ENCODE data around the gene GNA12. TPM values are rescaled to one million over a fixed set of nuclear protein-coding genes. Genes with fewer than 3 reads are reported as not detected.

Gene GNA12
- total and polyA plus RNA-seq, 10 of the 15 experiments (the other 5 are each of a cell fraction or from before 2014, with no cell fraction given) = 1.9 to 51.8 (median 12.6) TPM

DNA sequence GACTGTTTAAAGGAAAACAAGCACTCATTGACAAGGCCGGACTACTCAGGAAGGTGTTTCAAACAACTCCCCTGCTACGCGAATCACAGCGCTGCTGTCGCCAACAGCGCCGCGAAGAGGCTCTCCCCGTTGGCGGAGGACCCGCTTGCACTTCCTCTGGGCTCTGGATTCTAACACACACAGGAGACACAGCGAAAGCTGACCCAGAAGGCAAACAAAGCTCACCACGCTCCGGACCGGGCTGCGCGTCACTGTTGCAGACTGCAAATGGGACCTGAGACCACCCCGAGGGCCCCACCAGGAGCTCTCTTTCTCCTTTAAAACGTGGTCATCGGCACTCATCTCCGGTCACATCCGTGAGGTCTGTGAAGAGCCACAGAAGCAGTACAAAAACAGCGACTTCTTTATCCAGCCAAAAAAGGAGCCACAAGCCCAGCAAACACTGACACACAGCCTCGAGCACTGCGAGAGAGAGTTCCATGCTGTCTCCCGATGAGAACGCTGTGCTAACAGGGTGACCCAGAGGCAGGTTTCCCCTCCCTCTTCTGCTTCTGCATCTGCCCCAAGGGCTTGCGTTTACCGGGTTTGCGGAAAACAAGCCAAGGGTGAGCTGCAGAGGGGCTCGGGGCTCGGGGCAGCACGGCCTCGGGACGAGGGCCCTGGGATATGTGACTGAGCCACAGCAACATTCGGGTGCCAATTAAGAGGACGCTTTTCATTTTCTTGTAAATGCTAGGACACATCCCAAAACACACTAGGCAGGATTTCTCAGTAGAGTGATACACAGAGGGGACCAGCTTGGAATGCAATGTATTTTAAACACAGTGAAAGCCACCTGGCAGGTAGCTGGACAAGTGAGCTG lies 114.8 kb downstream of the GNA12 start:
- no peak for DNase-seq (ENCODE audit: low read depth, low spot score)
- BruUV-seq (replicated peaks) = no TSS peak
- no peak for TF ChIP-seq SREBF2 (IDR thresholded peaks at IDR 0.05; ENCODE audit: low read length)
- TF ChIP-seq ZZZ3 (IDR thresholded peaks at IDR 0.05; ENCODE audit: control insufficient read depth, insufficient read length, low read depth) = no peak
- TF ChIP-seq SIN3A (IDR thresholded peaks at IDR 0.05; ENCODE audit: low read depth, low read length) = no peak
- TF ChIP-seq EP300 (IDR thresholded peaks at IDR 0.05; ENCODE audit: borderline replicate concordance in 1 of 2, control insufficient read depth in 1 of 2, low read depth in 2 of 2, low read length in 2 of 2) = no peak
- TF ChIP-seq, protein P1, sequence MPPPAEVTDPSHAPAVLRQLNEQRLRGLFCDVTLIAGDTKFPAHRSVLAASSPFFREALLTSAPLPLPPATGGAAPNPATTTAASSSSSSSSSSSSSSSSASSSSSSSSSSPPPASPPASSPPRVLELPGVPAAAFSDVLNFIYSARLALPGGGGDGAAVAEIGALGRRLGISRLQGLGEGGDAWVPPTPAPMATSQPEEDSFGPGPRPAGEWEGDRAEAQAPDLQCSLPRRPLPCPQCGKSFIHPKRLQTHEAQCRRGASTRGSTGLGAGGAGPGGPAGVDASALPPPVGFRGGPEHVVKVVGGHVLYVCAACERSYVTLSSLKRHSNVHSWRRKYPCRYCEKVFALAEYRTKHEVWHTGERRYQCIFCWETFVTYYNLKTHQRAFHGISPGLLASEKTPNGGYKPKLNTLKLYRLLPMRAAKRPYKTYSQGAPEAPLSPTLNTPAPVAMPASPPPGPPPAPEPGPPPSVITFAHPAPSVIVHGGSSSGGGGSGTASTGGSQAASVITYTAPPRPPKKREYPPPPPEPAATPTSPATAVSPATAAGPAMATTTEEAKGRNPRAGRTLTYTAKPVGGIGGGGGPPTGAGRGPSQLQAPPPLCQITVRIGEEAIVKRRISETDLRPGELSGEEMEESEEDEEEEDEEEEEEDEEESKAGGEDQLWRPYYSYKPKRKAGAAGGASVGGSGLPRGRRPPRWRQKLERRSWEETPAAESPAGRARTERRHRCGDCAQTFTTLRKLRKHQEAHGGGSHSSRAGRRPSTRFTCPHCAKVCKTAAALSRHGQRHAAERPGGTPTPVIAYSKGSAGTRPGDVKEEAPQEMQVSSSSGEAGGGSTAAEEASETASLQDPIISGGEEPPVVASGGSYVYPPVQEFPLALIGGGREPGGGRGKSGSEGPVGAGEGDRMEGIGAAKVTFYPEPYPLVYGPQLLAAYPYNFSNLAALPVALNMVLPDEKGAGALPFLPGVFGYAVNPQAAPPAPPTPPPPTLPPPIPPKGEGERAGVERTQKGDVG (CRISPR knock-in tag; IDR thresholded peaks at IDR 0.05) = no peak
- no peak for TF ChIP-seq GATAD2B (conservative IDR thresholded peaks at IDR 0.05; ENCODE audit: low read depth)
- no peak for TF ChIP-seq ETV6 (conservative IDR thresholded peaks at IDR 0.05 in 1 of 2, IDR thresholded peaks at IDR 0.05 in 1 of 2; ENCODE audit: borderline replicate concordance in 1 of 2, low read depth in 1 of 2)
- TF ChIP-seq ZNF217 (IDR thresholded peaks at IDR 0.05) = no peak
- no peak for TF ChIP-seq PML (IDR thresholded peaks at IDR 0.05; ENCODE audit: low read length)
- TF ChIP-seq HSF1 (IDR thresholded peaks at IDR 0.05; ENCODE audit: low read depth, low read length) = no peak
- no peak for TF ChIP-seq CHD4 (IDR thresholded peaks at IDR 0.05)
- TF ChIP-seq SP1 (IDR thresholded peaks at IDR 0.05; ENCODE audit: low read depth, low read length) = no peak
- no peak for TF ChIP-seq RBBP5 (conservative IDR thresholded peaks at IDR 0.05)
- no peak for TF ChIP-seq BCL11A (IDR thresholded peaks at IDR 0.05; ENCODE audit: low read depth, low read length)
- no peak for TF ChIP-seq REST (IDR thresholded peaks at IDR 0.05; ENCODE audit: low read depth, low read length)
- no peak for TF ChIP-seq STAT1 (conservative IDR thresholded peaks at IDR 0.05)

More for the DNA sequence above, 114.8 kb downstream of the GNA12 start:
- ChIA-PET RAD21 (ENCODE audit: unreplicated experiment) (no interaction called here), SMC1A (ENCODE audit: uncharacterized antibody, unreplicated experiment) (interaction anchor here (0.6 kb wide), 1 partner anchor 418 kb away, joined by 3 read pairs; no protein-coding TSS in a partner anchor), CTCF (no interaction called here), POLR2A (no interaction called here)
- Histone ChIP-seq H3K27ac (ENCODE audit: control insufficient read depth, insufficient read depth) (no peak overlapping the region), H3K9me3 (replicated peaks; ENCODE audit: control insufficient read depth, insufficient read depth, low read length) (no peaks in the 10 kb centered on the region), H2AFZ (ENCODE audit: control insufficient read depth, low read depth, low read length) (no peak overlapping the region), H3K4me3 (no peak overlapping the region), H3K36me3 (ENCODE audit: control insufficient read depth in 2 of 2, insufficient read depth in 2 of 2, low read length in 1 of 2) (peaks cover 0 to 6% of the 10 kb centered on the region in 2 experiments; a peak in 2 of 4 replicates), H3K4me2 (ENCODE audit: control insufficient read depth, insufficient read depth) (no peak overlapping the region), H3K9ac (ENCODE audit: control insufficient read depth, insufficient read depth, low read length) (no peak overlapping the region), H3K79me2 (ENCODE audit: control insufficient read depth, insufficient read depth, low read length) (no peaks in the 10 kb centered on the region), H4K20me1 (ENCODE audit: control insufficient read depth, insufficient read depth) (no peaks in the 10 kb centered on the region), H3K27me3 (replicated peaks in 1 of 2; ENCODE audit: control insufficient read depth in 2 of 2, insufficient read depth in 2 of 2, low read length in 1 of 2) (no peaks in the 10 kb centered on the region), H3K4me1 (ENCODE audit: control insufficient read depth, insufficient read depth, low read length) (no peaks in the 10 kb centered on the region)
- FAIRE-seq (no peak), ATAC-seq (no peak)
- intact Hi-C loops (cut with micrococcal nuclease; ENCODE audit: unreplicated experiment) = no loop called here
- in situ Hi-C loops (cut with MboI) = no loop called here
- WGBS (ENCODE audit: insufficient coverage, insufficient replicate concordance, low lambda C conversion rate, missing lambda C conversion rate) = 95% methylated on average over 37 of the region's 37 CpGs
